LNCaP clone FGC (cell line): ENCODE data around the gene FMN1.
A peak's percentile ranks its signal among the peaks of the same experiment; 100 is the strongest.

Experiments
- DNase-seq: peaks from one replicate; pipeline ENCODE4 v3.0.0-alpha.2; 2011; ENCODE audit warnings: low read depth
- H3K4me3 ChIP-seq: 2 replicates; pipeline ENCODE4 v1.5.1; 2011; ENCODE audit warnings: mild to moderate bottlenecking, low read depth, low read length, control low read depth
- CTCF ChIP-seq: IDR thresholded peaks from 2 replicates; pipeline ENCODE4 v1.5.1; 2012; ENCODE audit warnings: mild to moderate bottlenecking; ENCODE audit not compliant: control insufficient read depth, insufficient read depth; ENCODE audit errors: extremely low read depth

The FMN1 gene

DNA sequence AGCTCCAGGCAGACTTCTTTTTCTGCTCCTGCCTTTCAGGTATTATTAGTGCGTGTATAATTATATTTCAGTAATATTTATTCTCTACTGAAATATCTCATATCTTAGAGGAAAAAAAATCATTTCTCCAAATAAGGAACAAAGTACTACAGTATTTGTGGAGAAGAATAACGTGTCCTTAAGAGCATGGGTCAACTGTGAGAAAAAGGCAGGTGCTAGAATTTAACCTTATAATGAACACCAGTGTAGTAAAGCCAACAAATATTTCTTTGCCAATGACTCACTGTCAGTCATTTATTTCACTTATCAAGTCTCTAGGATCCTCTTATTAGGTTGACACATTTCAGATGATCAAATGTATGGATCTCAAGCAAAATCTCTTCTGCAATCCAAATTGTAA lies 293.3 kb downstream of the FMN1 start:
- no peak for DNase-seq
- no peak for TF ChIP-seq CTCF
- H3K4me3 ChIP-seq, result no peak overlapping the region

DNA sequence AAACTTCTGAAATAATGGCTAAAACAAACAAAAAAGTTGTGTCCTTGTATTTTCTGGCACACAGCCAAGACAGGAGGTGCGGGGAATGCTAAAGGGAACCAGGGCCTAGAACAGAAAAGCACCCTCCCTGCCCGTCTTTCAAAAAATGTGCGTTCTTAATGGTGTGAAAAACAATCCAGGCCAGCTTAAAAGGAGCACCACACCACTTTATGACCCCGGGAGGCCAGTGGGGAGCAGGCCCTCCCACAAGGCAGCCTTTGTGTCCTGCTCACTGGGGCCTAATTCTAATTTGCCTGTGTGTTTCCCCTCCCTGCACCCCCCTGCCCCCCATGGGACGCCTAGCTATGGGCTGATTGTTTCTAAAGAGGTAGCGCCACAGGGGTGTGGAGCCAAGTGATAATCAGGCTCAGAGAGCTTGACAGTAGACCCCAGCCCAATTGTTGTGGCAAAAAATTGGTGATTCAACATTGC lies 295.4 kb downstream of the FMN1 start:
- H3K4me3 ChIP-seq, result no peak overlapping the region
- DNase-seq, result peak; percentile 15
- TF ChIP-seq CTCF, result no peak

DNA sequence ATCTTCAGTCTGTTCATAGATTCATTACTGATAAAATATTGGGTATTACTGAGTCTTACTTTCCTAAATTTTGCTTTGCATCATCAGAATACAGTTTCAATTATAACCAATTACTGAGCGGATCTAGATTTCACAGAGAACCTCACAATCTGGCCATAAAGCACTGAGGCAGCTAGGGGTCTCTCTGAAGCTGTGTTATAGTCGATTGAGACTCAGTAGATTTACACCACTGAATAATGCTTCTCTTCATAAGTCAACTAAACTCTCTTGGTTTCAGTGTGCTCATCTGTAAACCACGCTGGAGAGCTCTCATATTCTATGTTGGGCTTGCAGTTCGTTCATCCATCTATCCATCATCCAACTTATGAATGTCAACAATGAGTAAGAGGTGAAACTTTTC lies 296.1 kb downstream of the FMN1 start:
- no peak overlapping the region for H3K4me3 ChIP-seq
- TF ChIP-seq CTCF, result no peak
- no peak for DNase-seq

DNA sequence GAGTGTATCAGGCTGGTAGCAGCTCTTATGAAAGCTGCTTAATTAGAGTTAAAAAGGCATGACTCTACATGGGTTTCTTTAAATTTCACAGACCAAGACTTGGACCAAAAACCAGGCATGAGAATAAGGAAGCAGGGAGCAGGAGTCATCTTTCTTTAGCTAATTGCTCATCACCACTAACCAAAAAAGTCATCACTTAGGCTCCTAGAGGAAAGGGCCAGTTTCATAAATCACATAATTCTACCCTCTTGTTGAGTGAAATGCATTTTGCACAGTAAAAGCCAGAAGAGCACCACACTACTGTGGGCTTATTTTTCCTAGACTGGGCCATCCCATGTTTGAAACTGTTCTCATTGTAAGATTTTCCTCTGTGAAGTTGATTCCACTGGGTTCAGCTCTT lies 301.1 kb downstream of the FMN1 start:
- DNase-seq, result no peak
- H3K4me3 ChIP-seq, result no peak overlapping the region
- TF ChIP-seq CTCF, result no peak

- no peak overlapping the region for H3K4me3 ChIP-seq
- DNase-seq, result no peak
- no peak for TF ChIP-seq CTCF
Observed at GRCh38 chr15:32889214-32889613, 305.3 kb downstream of the FMN1 start.

GRCh38 chr15:32888221-32888761 lies 306.2 kb downstream of the FMN1 start:
- no peak for TF ChIP-seq CTCF
- DNase-seq, result no peak
- no peak overlapping the region for H3K4me3 ChIP-seq

GRCh38 chr15:32887090-32887489 lies 307.4 kb downstream of the FMN1 start:
- DNase-seq, result no peak
- no peak overlapping the region for H3K4me3 ChIP-seq
- no peak for TF ChIP-seq CTCF
